ACHN (cell line): Measurements from ENCODE around the gene TMEFF2.

Source experiments
- DNase-seq: peaks from one replicate; pipeline ENCODE4 v3.0.0-alpha.2; 2015
- in situ Hi-C: cut with HindIII; loops from 2 replicates; pipeline ENCODE4 v1.10.0; 2017; ENCODE audit warnings: low sequenced_read_pairs, low pct_ligation_motif_present, low pct_unique_long_range_greater_than_20kb

TMEFF2 gene

GRCh38 chr2:192194265-192194865 lies 368 bp downstream of the TMEFF2 start:
- peak; percentile 4 for DNase-seq
- in situ Hi-C loops: loop anchor here (25.0 kb wide), 1 partner anchor 632 kb away; no protein-coding TSS in a partner anchor

DNA sequence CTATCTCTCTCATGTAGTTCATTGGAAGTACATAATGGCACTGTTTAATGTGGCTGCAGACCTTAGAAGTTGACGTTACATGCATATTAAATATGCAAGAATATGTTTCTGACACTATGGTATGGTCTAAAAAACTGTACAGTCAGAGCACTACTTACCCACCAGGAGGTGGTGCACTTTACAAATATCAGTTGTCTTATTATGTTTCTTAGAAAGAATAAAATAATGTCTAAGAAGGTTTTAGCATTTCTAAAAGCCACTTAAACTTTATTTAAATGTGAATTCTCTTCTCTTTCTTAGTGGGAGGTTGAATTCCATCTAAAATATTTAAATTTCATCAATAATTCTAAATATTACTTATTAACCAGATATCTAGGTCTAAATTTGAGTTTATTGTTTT lies 4.3 kb downstream of the TMEFF2 start:
- in situ Hi-C loops: loop anchor here (25.0 kb wide), 1 partner anchor 628 kb away; no protein-coding TSS in a partner anchor
- DNase-seq: peak; percentile 58

GRCh38 chr2:192186806-192187205 lies 7.9 kb downstream of the TMEFF2 start:
- DNase-seq: no peak
- in situ Hi-C loops: loop anchor here (25.0 kb wide), 1 partner anchor 625 kb away; no protein-coding TSS in a partner anchor

- in situ Hi-C loops: loop anchor here (25.0 kb wide), 1 partner anchor 622 kb away; no protein-coding TSS in a partner anchor
Measured at GRCh38 chr2:192184349-192184748, 10.4 kb downstream of the TMEFF2 start.

DNA sequence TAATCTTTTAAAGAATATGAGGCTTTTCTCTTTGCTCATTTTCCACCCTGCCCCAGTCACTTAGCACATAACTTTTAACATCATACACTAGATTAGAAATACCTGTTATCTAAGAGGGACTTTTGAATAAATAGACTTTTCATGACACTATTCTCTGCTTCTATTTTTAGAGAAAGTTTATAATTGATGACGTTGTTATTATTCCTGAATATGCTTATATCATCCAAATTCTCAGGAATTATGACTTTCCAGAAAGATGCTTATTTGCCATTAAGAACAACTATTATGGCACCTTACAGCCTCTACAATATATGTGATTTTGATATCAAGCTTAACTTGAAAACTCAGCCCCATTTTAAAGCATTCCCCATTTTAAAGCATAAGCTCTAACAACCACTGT lies 11.4 kb downstream of the TMEFF2 start:
- no peak for DNase-seq
- in situ Hi-C loops: loop anchor here (25.0 kb wide), 1 partner anchor 621 kb away; no protein-coding TSS in a partner anchor

More at GRCh38 chr2:192184349-192184748, 10.4 kb downstream of the TMEFF2 start:
- DNase-seq: no peak

DNA sequence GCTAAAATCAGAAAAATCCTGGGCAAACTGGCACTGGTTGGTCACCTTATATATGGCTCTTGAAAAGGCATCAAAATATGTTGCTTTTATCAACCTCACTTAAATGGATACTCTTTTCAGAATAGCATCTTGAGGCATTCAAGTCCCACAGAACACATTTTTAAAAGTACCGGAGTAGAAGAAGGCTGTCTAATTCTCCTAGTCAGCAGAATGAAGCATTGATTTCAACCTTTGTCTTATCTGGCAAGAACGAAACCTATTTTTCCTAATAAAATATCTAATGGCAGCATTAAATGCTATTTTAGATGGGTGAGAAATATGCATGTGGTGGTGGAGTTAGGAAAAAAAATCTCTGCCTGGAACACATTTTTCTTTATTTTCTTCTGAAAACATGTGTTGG lies 27.8 kb downstream of the TMEFF2 start:
- in situ Hi-C loops: loop anchor here (25.0 kb wide), 1 partner anchor 355 kb away; no protein-coding TSS in a partner anchor
- DNase-seq: no peak

GRCh38 chr2:192165842-192166241 lies 28.9 kb downstream of the TMEFF2 start:
- DNase-seq: no peak
- in situ Hi-C loops: loop anchor here (25.0 kb wide), 1 partner anchor 354 kb away; no protein-coding TSS in a partner anchor

GRCh38 chr2:192162392-192163042 lies 32.2 kb downstream of the TMEFF2 start:
- in situ Hi-C loops: loop anchor here (25.0 kb wide), 1 partner anchor 350 kb away; no protein-coding TSS in a partner anchor
- peak; percentile 72 for DNase-seq

DNA sequence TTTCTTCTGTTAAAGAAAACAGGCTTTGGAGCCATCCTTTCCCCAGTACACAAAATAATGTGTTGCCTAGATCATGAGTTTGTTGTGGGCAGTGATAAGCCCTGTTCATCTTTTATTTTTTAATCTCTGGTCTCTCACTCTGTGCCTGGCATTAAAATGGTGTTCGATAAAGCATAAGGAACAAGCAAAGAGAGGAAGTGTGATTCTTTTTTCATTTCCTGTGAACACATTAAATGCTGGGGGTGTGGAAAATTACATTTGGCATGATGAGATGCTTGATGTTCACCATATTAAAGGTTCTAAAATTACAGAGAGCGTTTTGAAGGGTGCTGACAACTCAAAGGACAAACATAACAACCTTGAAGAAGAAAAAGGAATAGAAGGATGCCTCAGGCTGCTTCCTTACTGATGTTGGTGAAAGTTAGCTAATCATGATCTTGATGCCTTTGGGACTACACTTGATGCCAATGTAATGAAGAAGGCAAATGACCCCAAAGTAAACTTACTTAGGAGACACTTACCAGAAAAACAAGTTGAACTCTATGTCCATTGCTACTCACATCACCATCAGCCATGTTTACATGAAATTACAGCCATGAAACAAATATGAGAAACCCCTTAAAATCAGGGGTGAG lies 33.0 kb downstream of the TMEFF2 start:
- in situ Hi-C loops: loop anchor here (25.0 kb wide), 1 partner anchor 349 kb away; no protein-coding TSS in a partner anchor
- DNase-seq: no peak

DNA sequence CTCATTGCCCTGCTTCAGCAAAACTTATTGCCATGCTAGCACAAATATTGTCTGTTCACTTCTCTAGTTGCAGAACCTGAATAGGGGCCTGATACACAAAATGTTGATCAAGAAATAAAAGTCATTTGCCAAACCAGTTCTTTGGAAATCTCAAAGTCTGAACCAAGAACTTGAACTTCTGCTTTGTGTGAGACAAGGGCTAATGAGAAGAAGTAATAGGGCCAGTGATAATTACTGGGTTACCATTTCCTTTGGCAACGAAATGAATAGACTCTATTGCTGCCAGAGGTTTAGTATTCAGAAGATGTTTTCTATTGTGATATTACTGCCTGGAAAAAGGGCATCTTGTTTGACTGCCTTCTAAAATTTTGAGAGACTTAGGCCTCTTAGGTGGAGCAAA lies 35.0 kb downstream of the TMEFF2 start:
- DNase-seq: no peak
- in situ Hi-C loops: loop anchor here (25.0 kb wide), 1 partner anchor 347 kb away; no protein-coding TSS in a partner anchor

DNA sequence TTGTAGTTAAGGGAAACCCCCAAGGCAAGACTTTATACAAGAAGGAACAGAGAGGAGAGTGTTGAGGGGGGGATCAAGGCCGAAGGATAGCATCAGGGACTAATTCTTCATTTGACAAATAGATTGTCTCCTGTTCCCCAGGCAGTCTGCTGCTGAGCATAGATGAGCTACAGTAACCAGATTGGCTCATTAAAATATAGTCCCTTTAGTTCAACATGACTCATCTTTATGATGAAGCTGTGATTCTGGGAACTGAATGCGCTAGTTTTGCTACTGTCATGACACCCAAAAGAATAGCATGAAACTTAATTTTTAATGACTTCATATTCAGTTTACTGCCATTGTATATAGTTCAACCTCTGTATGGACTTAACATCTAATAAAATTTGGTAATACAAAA lies 35.5 kb downstream of the TMEFF2 start:
- in situ Hi-C loops: loop anchor here (25.0 kb wide), 1 partner anchor 347 kb away; no protein-coding TSS in a partner anchor
- DNase-seq: no peak

DNA sequence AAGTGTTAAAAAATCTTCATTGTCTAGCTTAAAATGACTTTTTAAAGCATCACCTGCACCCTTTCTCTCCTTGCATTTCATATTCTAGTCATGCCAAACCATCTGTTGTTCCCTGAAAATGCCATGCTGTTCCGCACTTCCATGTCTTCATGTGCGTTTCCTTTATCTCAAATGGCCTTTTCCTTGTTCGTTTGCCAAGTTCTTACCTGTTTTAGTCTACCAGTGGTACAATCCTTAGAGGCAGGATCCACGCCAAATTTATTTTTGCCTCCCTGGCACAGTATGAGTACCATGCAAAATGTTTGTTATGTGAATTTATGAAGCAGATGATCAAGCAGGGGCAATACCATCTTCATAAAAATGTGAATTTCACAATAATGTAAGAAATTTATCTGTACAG lies 37.0 kb downstream of the TMEFF2 start:
- in situ Hi-C loops: loop anchor here (25.0 kb wide), 1 partner anchor 345 kb away; no protein-coding TSS in a partner anchor
- no peak for DNase-seq

- DNase-seq: no peak
- in situ Hi-C loops: loop anchor here (25.0 kb wide), 1 partner anchor 343 kb away; no protein-coding TSS in a partner anchor
Measured at GRCh38 chr2:192155511-192156118, 39.1 kb downstream of the TMEFF2 start.

- no peak for DNase-seq
- in situ Hi-C loops: loop anchor here (25.0 kb wide), 1 partner anchor 341 kb away; no protein-coding TSS in a partner anchor
Measured at GRCh38 chr2:192153561-192153960, 41.2 kb downstream of the TMEFF2 start.

DNA sequence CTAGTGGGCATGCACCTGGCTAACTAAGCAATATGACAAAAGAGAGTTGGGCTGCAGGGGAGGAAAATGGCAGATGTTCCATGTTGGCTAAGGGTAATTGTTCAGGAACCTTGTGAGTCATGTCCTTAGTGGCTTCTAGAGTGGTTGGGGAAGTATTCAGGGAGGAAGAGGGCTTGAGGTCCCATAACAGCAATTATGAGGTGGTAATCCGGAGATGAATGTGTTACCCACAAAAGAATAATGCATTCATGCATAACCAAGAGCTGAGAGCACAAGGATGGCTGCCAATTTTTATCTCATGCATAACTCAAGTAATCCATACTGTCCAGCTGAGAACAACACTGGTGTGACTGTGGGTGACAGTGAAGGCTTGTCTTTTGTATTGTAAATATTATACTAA lies 42.9 kb downstream of the TMEFF2 start:
- in situ Hi-C loops: loop anchor here (25.0 kb wide), 1 partner anchor 340 kb away; no protein-coding TSS in a partner anchor

DNA sequence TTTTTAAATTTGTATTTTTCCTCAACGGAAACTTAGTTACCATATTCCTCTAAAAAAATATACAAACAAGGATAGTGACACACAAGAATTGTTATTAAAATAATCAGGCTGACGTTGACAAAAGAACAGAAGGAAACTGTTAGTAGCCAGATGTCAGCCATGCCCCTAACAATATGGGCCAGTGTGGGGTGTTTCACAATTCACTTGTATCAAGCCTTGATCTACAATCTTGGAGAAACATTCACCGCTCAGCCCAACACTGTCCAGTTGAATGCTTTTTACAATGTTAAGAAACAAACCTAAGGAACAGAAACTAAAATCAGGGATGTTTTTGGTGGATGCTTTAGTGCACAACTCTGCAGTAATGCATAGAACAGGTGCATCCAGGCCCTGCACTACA lies 44.6 kb downstream of the TMEFF2 start:
- in situ Hi-C loops: loop anchor here (25.0 kb wide), 1 partner anchor 338 kb away; no protein-coding TSS in a partner anchor
- DNase-seq: no peak

More for the DNA sequence above, 42.9 kb downstream of the TMEFF2 start:
- DNase-seq: peak; percentile 31

DNA sequence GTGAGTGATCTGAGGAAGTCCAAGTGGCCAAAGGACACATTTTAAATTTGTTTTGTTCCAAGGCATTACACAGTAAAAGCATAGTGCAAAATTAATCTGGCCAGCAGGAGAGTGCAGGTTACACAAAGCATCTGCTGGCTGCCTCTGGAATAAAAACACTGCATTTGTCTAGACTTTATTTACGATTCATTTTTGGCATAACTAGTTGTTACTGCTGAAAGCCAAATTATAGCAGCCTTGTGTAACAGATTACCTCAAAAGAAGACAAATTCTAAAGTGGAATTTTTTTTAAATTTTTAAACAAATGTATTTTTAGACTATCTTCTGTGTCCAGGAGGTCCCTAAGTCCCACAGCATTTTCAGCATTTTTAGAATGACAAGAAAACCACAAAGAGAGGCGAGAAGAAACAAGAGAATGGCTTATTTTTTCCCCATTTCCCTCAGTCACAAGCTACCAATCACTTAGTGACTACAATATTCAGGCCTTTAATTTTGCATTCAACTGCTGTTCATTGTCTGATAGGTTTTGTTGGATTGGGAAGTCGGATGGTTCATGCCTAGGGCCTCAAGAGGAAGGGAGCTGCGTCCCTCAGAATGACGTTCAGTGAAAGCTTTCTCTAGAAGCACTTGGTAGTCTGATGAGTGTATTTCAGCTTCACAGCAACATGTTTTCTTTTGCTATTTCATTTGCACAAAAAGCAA lies 46.0 kb downstream of the TMEFF2 start:
- in situ Hi-C loops: no loop called here
- peak; percentile 38 for DNase-seq

- peak; percentile 16 for DNase-seq
- in situ Hi-C loops: no loop called here
Measured at GRCh38 chr2:192148241-192148619, 46.5 kb downstream of the TMEFF2 start.
